ENCODE results near the gene MTA1.

MTA1 gene

GRCh38 chr14:105453847-105454246 lies 34.2 kb downstream of the MTA1 start:
- no peak for TF ChIP-seq GATA1 (IDR thresholded peaks at IDR 0.05; ENCODE audit: low read depth, low read length)
- no peak for TF ChIP-seq POLR2A (IDR thresholded peaks at IDR 0.05; ENCODE audit: low read length)

GRCh38 chr14:105455086-105455640 lies 35.5 kb downstream of the MTA1 start:
- no peak for TF ChIP-seq GATA1 (IDR thresholded peaks at IDR 0.05; ENCODE audit: low read depth, low read length)
- DNase-seq, result no peak

More at GRCh38 chr14:105453847-105454246, 34.2 kb downstream of the MTA1 start:
- no peak for DNase-seq

- TF ChIP-seq POLR2A (IDR thresholded peaks at IDR 0.05; ENCODE audit: low read length) (no peak), GATA1 (IDR thresholded peaks at IDR 0.05; ENCODE audit: low read depth, low read length) (no peak)
- DNase-seq, result no peak
Observed at GRCh38 chr14:105455766-105456660, 36.4 kb downstream of the MTA1 start.

- no peak for TF ChIP-seq GATA1 (IDR thresholded peaks at IDR 0.05; ENCODE audit: low read depth, low read length)
- TF ChIP-seq POLR2A (IDR thresholded peaks at IDR 0.05; ENCODE audit: low read length), result no peak
- DNase-seq, result no peak
Observed at GRCh38 chr14:105456736-105457617, 37.4 kb downstream of the MTA1 start.

GRCh38 chr14:105458010-105458409 lies 38.4 kb downstream of the MTA1 start:
- TF ChIP-seq GATA1 (IDR thresholded peaks at IDR 0.05; ENCODE audit: low read depth, low read length), result no peak

GRCh38 chr14:105458571-105458970 lies 38.9 kb downstream of the MTA1 start:
- no peak for TF ChIP-seq GATA1 (IDR thresholded peaks at IDR 0.05; ENCODE audit: low read depth, low read length)
- TF ChIP-seq POLR2A (IDR thresholded peaks at IDR 0.05; ENCODE audit: low read length), result no peak
- DNase-seq, result no peak

More at GRCh38 chr14:105458010-105458409, 38.4 kb downstream of the MTA1 start:
- no peak for DNase-seq

- TF ChIP-seq POLR2A (IDR thresholded peaks at IDR 0.05; ENCODE audit: low read length) (no peak), GATA1 (IDR thresholded peaks at IDR 0.05; ENCODE audit: low read depth, low read length) (no peak)
- DNase-seq, result no peak
Observed at GRCh38 chr14:105460116-105460515, 40.5 kb downstream of the MTA1 start.

- DNase-seq, result no peak
Observed at GRCh38 chr14:105460616-105461015, 41.0 kb downstream of the MTA1 start.

GRCh38 chr14:105461903-105462302 lies 42.3 kb downstream of the MTA1 start:
- no peak for TF ChIP-seq GATA1 (IDR thresholded peaks at IDR 0.05; ENCODE audit: low read depth, low read length)
- TF ChIP-seq POLR2A (IDR thresholded peaks at IDR 0.05; ENCODE audit: low read length), result no peak

More at GRCh38 chr14:105460616-105461015, 41.0 kb downstream of the MTA1 start:
- TF ChIP-seq GATA1 (IDR thresholded peaks at IDR 0.05; ENCODE audit: low read depth, low read length), result no peak
- TF ChIP-seq POLR2A (IDR thresholded peaks at IDR 0.05; ENCODE audit: low read length), result no peak

GRCh38 chr14:105464501-105464900 lies 44.9 kb downstream of the MTA1 start:
- TF ChIP-seq POLR2A (IDR thresholded peaks at IDR 0.05; ENCODE audit: low read length) (no peak), GATA1 (IDR thresholded peaks at IDR 0.05; ENCODE audit: low read depth, low read length) (no peak)
- no peak for DNase-seq

More at GRCh38 chr14:105461903-105462302, 42.3 kb downstream of the MTA1 start:
- no peak for DNase-seq

- DNase-seq, result no peak
- TF ChIP-seq GATA1 (IDR thresholded peaks at IDR 0.05; ENCODE audit: low read depth, low read length) (no peak), POLR2A (IDR thresholded peaks at IDR 0.05; ENCODE audit: low read length) (no peak)
Observed at GRCh38 chr14:105465209-105466031, 45.8 kb downstream of the MTA1 start.

GRCh38 chr14:105466531-105467248 lies 47.1 kb downstream of the MTA1 start:
- no peak for DNase-seq
- TF ChIP-seq POLR2A (IDR thresholded peaks at IDR 0.05; ENCODE audit: low read length) (no peak), GATA1 (IDR thresholded peaks at IDR 0.05; ENCODE audit: low read depth, low read length) (no peak)
